A375 (cell line): ENCODE measurements around the gene ASH1L. TPM values are rescaled to one million over a fixed set of nuclear protein-coding genes. Genes with fewer than 3 reads are reported as not detected.

Experiments
- small RNA-seq: library from RNA; depleted of rRNA; stranded (forward); fragments of <200 nt; gene quantifications from one replicate; pipeline ENCODE3, GENCODE V24; 2014
- total RNA-seq: library from RNA; depleted of rRNA; stranded (reverse); fragments of >200 nt; shearing (Covaris generic); gene quantifications from 2 replicates; pipeline ENCODE4 v1.2.3, GENCODE V29; 2014; rRNA removed

Gene ASH1L
- total RNA-seq, result 29.1 and 29.2 TPM in 2 replicates

GRCh38 chr1:155562581-155563376, at the start of gene ASH1L:
Gene ASH1L (minus strand): TSS chr1:155562803. CDS start chr1:155521519, 41,284 bp downstream.

GRCh38 chr1:155609515-155610256, 47.1 kb upstream of the ASH1L start, which contains the start of gene MSTO1:
Gene MSTO1 (plus strand): TSS chr1:155610218. CDS start chr1:155610249, 31 bp downstream.

GRCh38 chr1:155320661-155321617, 241.7 kb downstream of the ASH1L start, which contains the start of gene RUSC1:
Gene RUSC1 (plus strand): TSS chr1:155320894. CDS start chr1:155321774, 880 bp downstream.

GRCh38 chr1:155308493-155309422, 253.8 kb downstream of the ASH1L start, which contains the start of gene FDPS:
Gene FDPS (plus strand): TSS chr1:155308866. CDS start chr1:155309790, 924 bp downstream.

GRCh38 chr1:155301342-155301841, 261.2 kb downstream of the ASH1L start, which contains the start of gene PKLR:
Gene PKLR (minus strand): TSS chr1:155301438. CDS start chr1:155301395, 43 bp downstream.

Small RNA genes within 50 kb of the gene (small RNA-seq; reads per million reads assigned to genes)
- gene AL353807.4 (not detected), gene RNU6-106P (not detected), gene RNU6-1297P (not detected)

Other genes starting within 250 kb of the ASH1L start
- 29.8 and 39.8 TPM in 2 replicates for gene RUSC1, start 241.9 kb downstream of the ASH1L start, total RNA-seq
- 60.0 and 70.9 TPM in 2 replicates for gene MSTO1, start 47.4 kb upstream of the ASH1L start, total RNA-seq
- gene YY1AP1, start 126.0 kb upstream of the ASH1L start, total RNA-seq, result 41.3 and 56.7 TPM in 2 replicates
- 123 and 146 TPM in 2 replicates for gene DAP3, start 126.3 kb upstream of the ASH1L start, total RNA-seq